ENCODE results near the gene MED12L.

MED12L gene

GRCh38 chr3:151285940-151286339, 200.5 kb downstream of the MED12L start:
- Histone ChIP-seq H3K9me3 (ENCODE audit: control insufficient read depth, insufficient read depth, low read length) (no peaks in the 10 kb centered on the region), H3K27ac (ENCODE audit: low read length) (no peak overlapping the region), H3K27me3 (ENCODE audit: control insufficient read depth, insufficient read depth, low read length) (no peaks in the 10 kb centered on the region), H3K4me1 (ENCODE audit: control insufficient read depth, insufficient read depth, low read length) (no peaks in the 10 kb centered on the region), H3K4me3 (ENCODE audit: low read length) (no peak overlapping the region), H3K36me3 (ENCODE audit: control insufficient read depth, insufficient read depth, low read length) (no peaks in the 10 kb centered on the region)
- no peak for DNase-seq (ENCODE audit: low read depth, low spot score)
- no CpG with 5 or more reads among the region's 1 CpG for WGBS (ENCODE audit: insufficient coverage, insufficient read length)

DNA sequence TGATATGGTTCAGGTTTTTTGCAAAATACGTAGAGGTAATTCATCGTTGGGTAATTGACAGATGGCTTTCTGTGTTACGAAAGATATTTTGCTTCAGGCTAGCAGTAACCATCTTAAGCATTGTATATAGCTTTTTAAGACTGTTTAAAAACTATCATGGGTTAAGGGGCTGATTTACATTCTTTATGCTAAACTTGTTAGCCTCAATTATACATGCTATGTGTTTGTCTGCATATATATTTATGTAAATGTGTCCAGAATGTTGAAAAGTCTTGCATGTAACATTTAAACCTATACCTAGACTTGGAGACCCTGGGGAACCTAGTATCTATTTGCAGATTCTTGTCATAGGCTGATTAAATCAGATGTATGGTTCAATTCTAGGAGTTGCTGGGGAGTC, 204.0 kb downstream of the MED12L start:
- Histone ChIP-seq H3K36me3 (ENCODE audit: control insufficient read depth, insufficient read depth, low read length) (no peaks in the 10 kb centered on the region), H3K27ac (ENCODE audit: low read length) (no peak overlapping the region), H3K27me3 (ENCODE audit: control insufficient read depth, insufficient read depth, low read length) (no peaks in the 10 kb centered on the region), H3K9me3 (ENCODE audit: control insufficient read depth, insufficient read depth, low read length) (no peaks in the 10 kb centered on the region), H3K4me3 (ENCODE audit: low read length) (no peak overlapping the region), H3K4me1 (ENCODE audit: control insufficient read depth, insufficient read depth, low read length) (no peaks in the 10 kb centered on the region)
- WGBS (ENCODE audit: insufficient coverage, insufficient read length), result no CpG with 5 or more reads among the region's 3 CpGs
- no peak for DNase-seq (ENCODE audit: low read depth, low spot score)

GRCh38 chr3:151290673-151291072, 205.2 kb downstream of the MED12L start:
- no CpG with 5 or more reads among the region's 3 CpGs for WGBS (ENCODE audit: insufficient coverage, insufficient read length)
- DNase-seq (ENCODE audit: low read depth, low spot score), result no peak

GRCh38 chr3:151293127-151293526, 207.7 kb downstream of the MED12L start:
- Histone ChIP-seq H3K27me3 (ENCODE audit: control insufficient read depth, insufficient read depth, low read length) (no peaks in the 10 kb centered on the region), H3K4me1 (ENCODE audit: control insufficient read depth, insufficient read depth, low read length) (no peaks in the 10 kb centered on the region), H3K27ac (ENCODE audit: low read length) (no peak overlapping the region), H3K9me3 (ENCODE audit: control insufficient read depth, insufficient read depth, low read length) (no peaks in the 10 kb centered on the region), H3K4me3 (ENCODE audit: low read length) (no peak overlapping the region), H3K36me3 (ENCODE audit: control insufficient read depth, insufficient read depth, low read length) (no peaks in the 10 kb centered on the region)
- WGBS (ENCODE audit: insufficient coverage, insufficient read length), result no CpG with 5 or more reads among the region's 6 CpGs
- no peak for DNase-seq (ENCODE audit: low read depth, low spot score)

More at GRCh38 chr3:151290673-151291072, 205.2 kb downstream of the MED12L start:
- H3K4me3 ChIP-seq (ENCODE audit: low read length), result no peak overlapping the region
- H3K36me3 ChIP-seq (ENCODE audit: control insufficient read depth, insufficient read depth, low read length), result no peaks in the 10 kb centered on the region
- H3K27me3 ChIP-seq (ENCODE audit: control insufficient read depth, insufficient read depth, low read length), result no peaks in the 10 kb centered on the region
- H3K4me1 ChIP-seq (ENCODE audit: control insufficient read depth, insufficient read depth, low read length), result no peaks in the 10 kb centered on the region
- H3K27ac ChIP-seq (ENCODE audit: low read length), result no peak overlapping the region
- no peaks in the 10 kb centered on the region for H3K9me3 ChIP-seq (ENCODE audit: control insufficient read depth, insufficient read depth, low read length)

DNA sequence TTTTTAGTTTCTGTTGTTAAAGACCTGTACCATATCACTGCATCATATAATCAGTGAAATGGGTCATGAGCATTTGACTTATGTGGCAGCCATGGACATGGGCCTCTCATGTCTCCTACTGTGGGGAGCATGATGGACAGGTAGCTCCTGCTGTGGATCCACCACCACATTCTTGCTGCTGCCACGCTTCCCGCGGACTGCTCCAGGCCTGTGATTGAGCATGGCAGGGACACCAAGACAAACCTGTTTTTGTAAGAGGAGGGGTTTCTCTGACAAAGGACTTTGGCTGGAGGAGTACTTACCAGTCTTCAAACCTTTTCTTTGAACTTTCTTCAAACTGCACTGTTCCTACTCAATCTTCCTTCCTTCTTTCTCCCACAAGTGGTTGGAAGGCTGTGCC, 210.8 kb downstream of the MED12L start:
- no peaks in the 10 kb centered on the region for H3K27me3 ChIP-seq (ENCODE audit: control insufficient read depth, insufficient read depth, low read length)
- no peaks in the 10 kb centered on the region for H3K9me3 ChIP-seq (ENCODE audit: control insufficient read depth, insufficient read depth, low read length)
- H3K36me3 ChIP-seq (ENCODE audit: control insufficient read depth, insufficient read depth, low read length), result no peaks in the 10 kb centered on the region; the same call in 1 of the 2 replicates
- DNase-seq (ENCODE audit: low read depth, low spot score), result no peak
- H3K4me1 ChIP-seq (ENCODE audit: control insufficient read depth, insufficient read depth, low read length), result no peaks in the 10 kb centered on the region
- H3K4me3 ChIP-seq (ENCODE audit: low read length), result no peak overlapping the region
- no CpG with 5 or more reads among the region's 3 CpGs for WGBS (ENCODE audit: insufficient coverage, insufficient read length)
- H3K27ac ChIP-seq (ENCODE audit: low read length), result no peak overlapping the region

DNA sequence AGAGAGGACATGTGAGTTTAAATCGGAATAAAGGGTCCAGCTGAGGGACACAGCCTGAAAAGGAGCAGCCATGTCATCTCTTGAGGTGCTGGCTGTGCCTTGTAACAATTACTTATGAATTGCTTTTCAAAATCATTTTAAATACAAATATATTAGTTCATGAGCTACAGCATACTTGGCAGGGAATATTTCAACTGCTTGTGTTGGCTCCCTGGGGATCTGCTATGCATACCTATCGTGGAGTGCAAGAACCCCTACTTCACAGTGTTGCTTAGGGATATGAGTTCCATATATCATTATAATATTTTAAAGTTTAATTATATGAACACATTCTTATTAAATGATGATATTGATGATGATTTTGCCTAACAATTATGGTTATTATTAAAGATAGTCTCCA, 212.0 kb downstream of the MED12L start:
- Histone ChIP-seq H3K4me3 (ENCODE audit: low read length) (no peak overlapping the region), H3K27ac (ENCODE audit: low read length) (no peak overlapping the region), H3K4me1 (ENCODE audit: control insufficient read depth, insufficient read depth, low read length) (no peaks in the 10 kb centered on the region), H3K36me3 (ENCODE audit: control insufficient read depth, insufficient read depth, low read length) (no peaks in the 10 kb centered on the region; the same call in 1 of the 2 replicates), H3K9me3 (ENCODE audit: control insufficient read depth, insufficient read depth, low read length) (no peaks in the 10 kb centered on the region), H3K27me3 (ENCODE audit: control insufficient read depth, insufficient read depth, low read length) (no peaks in the 10 kb centered on the region)
- no CpG with 5 or more reads among the region's 2 CpGs for WGBS (ENCODE audit: insufficient coverage, insufficient read length)
- DNase-seq (ENCODE audit: low read depth, low spot score), result no peak

- WGBS (ENCODE audit: insufficient coverage, insufficient read length), result no CpG with 5 or more reads among the region's 2 CpGs
- Histone ChIP-seq H3K27ac (ENCODE audit: low read length) (no peak overlapping the region), H3K4me1 (ENCODE audit: control insufficient read depth, insufficient read depth, low read length) (no peaks in the 10 kb centered on the region)
Observed at GRCh38 chr3:151299006-151299405, 213.5 kb downstream of the MED12L start.

DNA sequence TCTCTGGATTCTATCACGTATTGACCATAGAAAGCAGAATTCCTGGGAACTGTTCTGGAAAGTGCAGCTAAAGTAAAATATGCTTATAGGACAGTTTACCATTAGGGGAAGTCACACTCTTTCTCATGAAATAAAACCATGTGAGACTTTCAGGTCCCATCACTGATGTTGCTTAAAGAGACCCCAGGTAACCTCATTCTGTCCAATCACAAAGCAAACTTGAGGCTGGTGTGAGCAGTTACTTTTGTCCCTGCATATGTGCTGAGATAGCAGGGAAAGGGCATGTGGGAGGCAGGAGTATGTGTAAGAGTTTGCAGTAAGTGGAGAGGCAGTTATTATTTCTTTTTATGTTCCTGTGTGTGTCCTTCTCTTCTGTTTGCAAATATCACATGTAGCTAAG, 215.1 kb downstream of the MED12L start:
- H3K27ac ChIP-seq (ENCODE audit: low read length), result no peak overlapping the region
- no peaks in the 10 kb centered on the region for H3K9me3 ChIP-seq (ENCODE audit: control insufficient read depth, insufficient read depth, low read length)
- no peaks in the 10 kb centered on the region for H3K27me3 ChIP-seq (ENCODE audit: control insufficient read depth, insufficient read depth, low read length)
- no peak overlapping the region for H3K4me3 ChIP-seq (ENCODE audit: low read length)
- no peak for DNase-seq (ENCODE audit: low read depth, low spot score)
- H3K36me3 ChIP-seq (ENCODE audit: control insufficient read depth, insufficient read depth, low read length), result no peaks in the 10 kb centered on the region; the same call in 1 of the 2 replicates
- H3K4me1 ChIP-seq (ENCODE audit: control insufficient read depth, insufficient read depth, low read length), result peaks cover 7% of the 10 kb centered on the region; the same call in 1 of the 2 replicates
- no CpG with 5 or more reads among the region's 1 CpG for WGBS (ENCODE audit: insufficient coverage, insufficient read length)

More at GRCh38 chr3:151299006-151299405, 213.5 kb downstream of the MED12L start:
- Histone ChIP-seq H3K9me3 (ENCODE audit: control insufficient read depth, insufficient read depth, low read length) (no peaks in the 10 kb centered on the region), H3K27me3 (ENCODE audit: control insufficient read depth, insufficient read depth, low read length) (no peaks in the 10 kb centered on the region), H3K4me3 (ENCODE audit: low read length) (no peak overlapping the region), H3K36me3 (ENCODE audit: control insufficient read depth, insufficient read depth, low read length) (no peaks in the 10 kb centered on the region; the same call in 1 of the 2 replicates)
- DNase-seq (ENCODE audit: low read depth, low spot score), result no peak

DNA sequence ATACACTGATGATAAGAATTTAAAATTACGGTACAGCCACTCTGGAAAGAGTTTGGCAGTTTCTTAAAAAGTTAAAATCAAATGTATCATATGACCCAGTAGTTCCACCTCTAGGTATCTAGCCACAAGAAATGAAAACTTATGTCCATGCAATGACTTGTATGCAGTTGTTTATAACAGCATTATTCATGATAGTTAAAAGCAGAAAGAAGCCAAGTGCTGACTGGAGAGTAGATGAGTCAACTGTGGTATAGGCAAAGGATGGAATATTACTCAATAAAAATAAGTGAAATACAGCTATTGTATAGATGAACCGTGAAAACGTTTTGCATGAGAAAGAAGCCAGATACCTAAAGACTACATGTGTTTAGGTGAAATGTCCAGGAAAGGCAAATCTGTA, 216.3 kb downstream of the MED12L start:
- Histone ChIP-seq H3K36me3 (ENCODE audit: control insufficient read depth, insufficient read depth, low read length) (no peaks in the 10 kb centered on the region; the same call in 1 of the 2 replicates), H3K4me1 (ENCODE audit: control insufficient read depth, insufficient read depth, low read length) (peaks cover 9% of the 10 kb centered on the region), H3K4me3 (ENCODE audit: low read length) (no peak overlapping the region), H3K9me3 (ENCODE audit: control insufficient read depth, insufficient read depth, low read length) (no peaks in the 10 kb centered on the region), H3K27me3 (ENCODE audit: control insufficient read depth, insufficient read depth, low read length) (no peaks in the 10 kb centered on the region), H3K27ac (ENCODE audit: low read length) (no peak overlapping the region)
- no CpG with 5 or more reads among the region's 3 CpGs for WGBS (ENCODE audit: insufficient coverage, insufficient read length)
- DNase-seq (ENCODE audit: low read depth, low spot score), result no peak

DNA sequence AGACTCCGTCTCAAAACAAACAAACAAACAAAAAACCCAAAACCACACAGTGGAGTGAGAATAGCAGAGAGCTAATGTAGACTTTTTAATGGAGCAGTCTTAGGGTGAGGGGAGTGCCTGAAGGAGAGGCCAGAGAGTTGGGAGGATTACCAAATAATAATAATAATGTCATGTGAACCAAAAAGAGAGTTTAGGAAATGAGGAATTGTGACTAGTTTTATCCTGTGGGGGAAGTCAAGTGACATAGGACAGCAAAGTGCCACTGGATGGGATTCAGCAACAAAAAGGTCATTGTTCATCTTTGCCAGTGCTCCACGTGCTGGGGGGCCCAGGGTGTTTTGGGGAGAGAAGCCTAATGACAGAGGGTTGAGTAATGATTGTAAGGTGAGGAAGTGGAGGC, 218.3 kb downstream of the MED12L start:
- no peaks in the 10 kb centered on the region for H3K36me3 ChIP-seq (ENCODE audit: control insufficient read depth, insufficient read depth, low read length)
- H3K27me3 ChIP-seq (ENCODE audit: control insufficient read depth, insufficient read depth, low read length), result no peaks in the 10 kb centered on the region
- H3K4me1 ChIP-seq (ENCODE audit: control insufficient read depth, insufficient read depth, low read length), result peaks cover 9% of the 10 kb centered on the region

GRCh38 chr3:151305060-151305774, 219.8 kb downstream of the MED12L start:
- Histone ChIP-seq H3K4me3 (ENCODE audit: low read length) (no peak overlapping the region), H3K4me1 (ENCODE audit: control insufficient read depth, insufficient read depth, low read length) (peaks cover 9% of the 10 kb centered on the region), H3K27ac (ENCODE audit: low read length) (no peak overlapping the region), H3K36me3 (ENCODE audit: control insufficient read depth, insufficient read depth, low read length) (no peaks in the 10 kb centered on the region), H3K9me3 (ENCODE audit: control insufficient read depth, insufficient read depth, low read length) (no peaks in the 10 kb centered on the region), H3K27me3 (ENCODE audit: control insufficient read depth, insufficient read depth, low read length) (no peaks in the 10 kb centered on the region)
- WGBS (ENCODE audit: insufficient coverage, insufficient read length), result no CpG with 5 or more reads among the region's 7 CpGs
- peak; percentile 61 for DNase-seq (ENCODE audit: low read depth, low spot score)

More for the DNA sequence above, 218.3 kb downstream of the MED12L start:
- H3K4me3 ChIP-seq (ENCODE audit: low read length), result no peak overlapping the region
- no peaks in the 10 kb centered on the region for H3K9me3 ChIP-seq (ENCODE audit: control insufficient read depth, insufficient read depth, low read length)
- H3K27ac ChIP-seq (ENCODE audit: low read length), result no peak overlapping the region
- DNase-seq (ENCODE audit: low read depth, low spot score), result no peak
- no CpG with 5 or more reads among the region's 2 CpGs for WGBS (ENCODE audit: insufficient coverage, insufficient read length)

Measured in iPS DF 6.9 (cell line).